HG03575 (cell line): ENCODE data around the gene CDH12.
"Not testable (repeated sequence)": the region's sequence is repeated elsewhere in the genome, so short reads cannot be mapped to it uniquely, and the experiment has no call there.

Experiments used
- ATAC-seq: cut with Tn5 transposase; IDR thresholded peaks from one replicate; pipeline ENCODE4 v1.9.1; 2021; ENCODE audit not compliant: unreplicated experiment, insufficient number of reproducible peaks, low FRiP score; ENCODE audit errors: extremely low read depth

Gene CDH12

DNA sequence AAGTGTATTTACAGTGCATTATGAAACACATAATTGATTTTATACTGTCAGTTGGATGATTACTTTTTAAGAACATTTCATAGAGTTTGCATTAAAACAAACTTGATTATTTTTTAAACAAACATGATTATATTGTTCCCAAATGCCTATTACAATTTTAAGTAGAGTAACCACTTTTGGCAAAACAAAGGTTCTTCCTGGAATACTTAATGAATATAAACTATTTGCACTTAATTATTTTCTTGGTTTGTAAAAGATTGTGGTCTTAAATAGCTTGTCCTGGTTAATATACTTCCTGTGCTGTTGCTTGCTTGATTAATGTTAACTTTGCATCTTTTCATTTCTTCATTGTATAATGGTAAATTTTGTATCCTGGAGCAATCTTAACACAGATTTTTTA, 180.0 kb downstream of the CDH12 start:
- no peak for ATAC-seq

DNA sequence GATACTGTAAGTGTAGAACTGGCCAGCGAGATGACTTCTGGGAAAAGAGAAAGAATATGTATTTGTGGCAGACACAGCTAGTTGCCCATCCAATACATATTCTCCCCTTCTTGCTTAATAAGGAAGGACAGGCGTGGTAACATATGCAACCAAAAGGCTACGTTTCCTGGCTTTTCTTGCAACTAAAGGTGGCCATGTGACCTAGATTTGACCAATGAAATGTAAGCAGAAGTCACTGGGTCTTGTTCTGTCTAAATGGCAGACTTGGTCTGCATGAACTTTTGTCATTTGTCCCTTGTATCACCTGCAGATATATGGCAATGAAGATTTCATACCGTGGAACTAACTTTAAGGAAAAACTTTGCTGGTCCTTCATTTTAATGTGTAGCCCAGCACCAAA, 183.8 kb downstream of the CDH12 start:
- ATAC-seq: no peak

DNA sequence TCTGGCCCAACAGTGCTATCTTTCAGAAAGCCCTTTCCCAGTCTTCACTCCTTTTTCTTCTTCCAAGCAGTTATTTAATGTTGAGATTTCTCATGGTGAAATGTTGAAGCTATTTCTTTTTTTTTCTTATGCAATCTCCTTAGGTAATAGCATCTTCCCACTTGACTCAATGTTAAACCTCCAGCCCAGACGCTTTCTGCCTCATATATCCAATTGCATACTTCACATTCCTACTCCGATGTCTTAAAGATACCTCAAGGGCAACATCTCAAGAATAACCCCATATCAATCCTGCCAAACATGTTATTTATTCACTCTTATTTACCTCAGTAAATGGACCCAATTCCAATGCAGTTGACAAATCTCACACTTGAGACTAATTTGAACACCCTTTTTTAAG, 187.3 kb downstream of the CDH12 start:
- no peak for ATAC-seq

DNA sequence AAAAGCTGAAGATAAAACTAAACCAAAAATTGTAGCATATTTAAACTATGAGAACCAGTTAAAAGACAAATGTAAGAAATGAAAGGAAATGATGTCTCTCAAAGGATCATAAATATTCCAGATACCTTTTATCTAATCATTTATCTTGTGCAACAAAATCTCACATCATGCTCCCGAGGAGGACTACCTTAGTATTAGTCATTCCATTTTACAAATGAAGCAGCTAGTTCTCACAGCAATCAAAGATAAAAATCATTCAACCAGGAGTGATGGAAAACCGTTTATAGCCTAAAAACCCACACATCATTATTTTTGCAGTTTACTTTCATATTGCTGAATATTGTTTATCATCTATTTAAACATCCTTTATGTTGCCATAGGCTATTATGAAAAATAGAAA, 190.0 kb downstream of the CDH12 start:
- no peak for ATAC-seq

DNA sequence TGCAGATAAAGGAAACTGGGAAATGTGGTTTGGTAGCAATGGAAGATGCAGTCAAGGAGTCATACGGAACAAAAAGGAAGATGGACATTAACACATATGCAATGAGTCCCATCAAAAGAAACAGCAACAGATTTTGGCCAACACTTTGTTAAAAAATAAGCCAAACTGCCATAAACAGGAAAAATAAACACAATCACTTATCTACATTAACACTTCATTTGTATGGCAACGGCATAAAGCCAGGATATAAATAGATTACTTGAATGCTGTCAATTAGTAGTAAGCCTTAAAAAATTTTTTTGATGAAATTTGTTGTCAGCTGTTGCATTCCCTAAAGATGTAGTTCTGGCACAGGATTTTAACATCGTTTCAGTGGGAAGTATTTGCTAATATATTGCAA, 190.8 kb downstream of the CDH12 start:
- ATAC-seq: no peak

DNA sequence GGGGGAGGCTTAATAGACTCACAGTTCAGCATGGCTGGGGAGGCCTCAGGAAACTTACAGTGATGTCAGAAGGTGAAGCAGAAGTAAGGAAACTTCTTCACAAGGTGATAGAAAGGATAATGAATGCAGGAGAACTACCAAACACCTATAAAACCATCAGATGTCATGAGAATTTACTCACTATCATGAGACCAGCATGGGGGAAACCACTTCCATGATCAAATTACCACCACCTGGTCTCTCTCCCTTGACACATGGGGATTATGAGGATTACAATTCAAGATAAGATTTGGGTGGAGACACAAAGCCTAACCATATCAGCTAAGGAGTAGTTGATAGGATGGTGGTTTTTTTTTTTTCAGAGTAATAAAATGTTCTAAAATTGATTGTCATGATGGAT, 201.8 kb downstream of the CDH12 start:
- no peak for ATAC-seq

DNA sequence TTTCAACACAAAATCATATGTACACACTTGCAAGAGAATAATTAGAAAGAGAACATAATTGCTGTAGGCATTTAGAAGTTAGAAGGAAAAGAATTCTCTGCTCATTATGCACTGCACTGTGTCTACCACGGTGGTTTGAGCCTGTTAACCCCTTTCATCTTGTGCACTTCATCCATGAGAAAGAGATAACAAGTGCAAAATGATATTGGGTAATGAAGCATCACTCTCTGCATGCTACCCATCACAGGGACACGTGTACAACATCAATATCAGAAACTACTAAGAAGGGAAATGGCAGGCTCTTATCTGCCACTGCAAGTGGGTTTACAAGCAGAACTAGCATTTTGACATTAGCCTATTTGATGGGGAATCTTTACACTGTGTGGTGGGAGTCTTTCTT, 202.6 kb downstream of the CDH12 start:
- no peak for ATAC-seq

DNA sequence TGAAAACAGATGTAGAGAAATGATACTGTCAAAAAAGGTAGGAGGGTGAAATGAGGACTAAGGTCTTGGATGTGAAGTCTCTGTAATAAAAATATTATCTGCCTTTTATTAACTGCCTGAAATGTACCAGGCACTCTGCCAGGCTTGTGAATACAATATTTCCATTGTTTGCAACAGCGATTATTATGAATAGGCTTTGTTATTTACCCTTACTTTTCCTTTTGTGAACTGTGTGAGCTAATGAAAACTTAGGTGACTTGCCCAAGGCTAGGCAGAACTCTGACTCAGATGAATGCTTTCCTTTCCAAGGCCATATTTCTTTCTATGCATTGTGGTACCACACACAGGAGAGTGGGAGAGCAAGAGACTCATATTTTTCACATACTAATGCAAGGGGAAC, 204.1 kb downstream of the CDH12 start:
- no peak for ATAC-seq

DNA sequence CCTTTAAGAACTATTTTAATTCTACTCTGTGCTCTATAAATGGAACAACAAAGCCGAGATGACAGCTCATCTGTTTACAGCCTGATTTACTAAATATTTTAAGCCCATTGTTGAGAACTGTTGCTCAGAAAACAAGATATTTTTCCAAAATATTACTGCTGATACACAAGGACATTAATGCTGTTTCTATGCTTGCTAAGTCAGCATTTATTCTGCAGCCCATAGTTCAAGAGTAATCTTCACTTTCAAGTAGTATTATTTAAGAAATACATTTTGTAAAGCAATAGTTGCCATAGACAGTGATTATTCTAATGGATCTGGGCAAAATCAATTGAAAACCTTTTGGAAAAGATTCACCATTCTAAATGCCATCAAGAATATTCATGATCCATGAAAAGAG, 208.3 kb downstream of the CDH12 start:
- no peak for ATAC-seq

DNA sequence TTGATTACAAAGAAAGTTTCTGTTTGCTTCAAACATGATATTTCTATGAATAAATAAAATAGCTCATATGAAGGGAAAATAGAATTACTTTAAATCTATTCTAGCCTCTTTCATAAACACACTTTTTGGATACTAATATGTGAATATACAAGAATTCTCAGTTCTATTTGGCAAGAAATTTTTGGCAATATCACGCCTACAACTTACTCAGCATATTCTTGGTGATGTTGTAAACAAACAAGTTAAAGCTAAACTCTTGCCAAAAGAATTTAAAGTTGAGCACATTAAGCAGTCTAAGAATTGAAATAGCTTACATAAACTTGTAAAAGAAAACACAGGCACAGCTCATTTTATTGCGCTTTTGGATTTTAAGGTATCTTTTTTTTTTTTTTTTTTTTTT, 209.8 kb downstream of the CDH12 start:
- ATAC-seq: no peak

DNA sequence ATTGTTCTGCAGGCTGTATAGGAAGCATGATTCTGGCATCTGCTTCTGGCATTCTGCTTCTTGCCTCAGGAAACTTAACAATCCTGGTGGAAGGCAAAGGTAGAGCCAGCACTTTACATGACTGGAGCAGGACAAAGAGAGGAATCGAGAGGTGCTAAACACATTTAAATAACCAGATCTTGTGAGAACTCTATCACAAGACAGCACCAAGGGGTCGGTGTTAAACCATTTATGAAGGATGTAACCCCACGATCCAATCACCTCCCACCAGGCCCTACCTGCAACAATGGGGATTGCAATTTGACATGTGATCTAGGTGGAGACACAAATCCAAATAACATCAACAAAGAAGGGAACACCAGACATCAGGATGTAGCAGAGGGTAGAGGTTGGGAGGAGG, 221.5 kb downstream of the CDH12 start:
- no peak for ATAC-seq

DNA sequence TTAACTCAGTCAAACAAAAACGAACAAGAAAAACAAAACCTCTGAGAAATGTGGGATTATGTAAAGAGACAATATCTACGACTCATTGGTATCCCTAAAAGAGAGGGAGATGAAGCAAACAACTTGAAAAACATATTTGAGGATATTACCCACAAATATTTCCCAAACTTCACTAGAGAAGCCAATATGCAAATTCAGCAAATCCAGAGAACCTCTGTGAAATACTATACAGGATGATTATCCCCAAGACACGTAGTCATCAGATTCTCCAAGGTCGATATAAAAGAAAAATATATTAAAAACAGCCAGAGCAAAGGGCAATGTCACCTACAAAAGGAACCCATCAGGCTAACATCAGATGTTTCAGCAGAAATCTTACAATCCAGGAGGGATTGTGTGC, 226.1 kb downstream of the CDH12 start:
- ATAC-seq: no peak

DNA sequence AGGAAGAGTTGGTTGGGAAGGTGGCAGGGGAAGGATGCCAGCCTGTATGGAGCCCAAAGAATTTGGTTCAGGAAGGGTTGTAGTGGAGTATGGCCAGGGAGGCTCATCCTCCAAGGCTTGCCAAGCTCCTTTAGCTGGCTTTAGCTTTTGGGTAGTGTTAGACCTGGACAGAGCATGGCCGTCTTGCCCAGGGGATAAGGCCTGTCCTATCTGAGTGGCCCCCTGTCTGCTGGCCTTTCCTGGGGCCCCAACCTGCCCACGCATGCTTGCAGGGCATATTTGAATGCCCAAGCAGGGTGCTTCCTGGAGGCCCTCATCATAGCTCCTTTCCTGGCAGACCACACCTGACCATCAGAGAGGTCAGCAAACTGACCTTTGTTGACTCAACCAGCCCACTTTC, 227.7 kb downstream of the CDH12 start:
- ATAC-seq: no peak

DNA sequence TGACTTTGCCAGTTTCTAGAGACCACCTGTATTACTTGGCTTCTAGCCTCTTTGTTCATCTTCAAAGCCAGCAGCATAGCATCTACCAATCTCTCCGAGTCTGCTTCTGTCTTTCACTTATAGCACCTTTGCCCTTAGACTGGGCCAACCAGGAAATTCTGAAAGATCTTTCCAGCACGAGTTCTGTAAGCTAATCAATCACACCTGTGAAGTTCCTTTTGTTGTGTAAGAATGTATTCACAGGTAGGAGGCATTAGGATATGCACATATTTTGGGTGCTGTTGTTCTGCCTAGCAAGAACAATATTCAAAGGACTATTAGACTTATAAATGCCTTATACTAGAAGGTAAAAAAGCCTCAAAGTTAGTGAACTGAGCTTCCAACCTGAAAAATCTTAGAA, 232.1 kb downstream of the CDH12 start:
- no peak for ATAC-seq

DNA sequence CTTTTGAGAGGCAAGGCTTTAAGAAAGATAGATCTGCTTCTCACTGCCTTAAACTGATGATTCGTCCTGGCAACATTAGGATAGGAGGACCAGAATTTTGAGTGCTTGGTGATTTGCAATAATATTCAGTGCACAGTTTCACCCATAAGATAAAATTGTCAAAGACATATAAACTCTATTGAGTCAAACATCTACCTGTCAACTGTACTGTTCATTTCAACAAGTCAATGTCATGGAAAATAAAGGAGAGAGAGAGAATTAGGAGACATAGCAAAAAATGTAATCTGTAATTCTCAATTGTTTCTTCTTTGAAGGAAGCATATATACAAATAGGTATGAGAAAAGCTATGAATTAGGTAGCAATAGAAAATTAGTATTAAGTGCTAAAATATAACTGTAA, 237.2 kb downstream of the CDH12 start:
- ATAC-seq: no peak

DNA sequence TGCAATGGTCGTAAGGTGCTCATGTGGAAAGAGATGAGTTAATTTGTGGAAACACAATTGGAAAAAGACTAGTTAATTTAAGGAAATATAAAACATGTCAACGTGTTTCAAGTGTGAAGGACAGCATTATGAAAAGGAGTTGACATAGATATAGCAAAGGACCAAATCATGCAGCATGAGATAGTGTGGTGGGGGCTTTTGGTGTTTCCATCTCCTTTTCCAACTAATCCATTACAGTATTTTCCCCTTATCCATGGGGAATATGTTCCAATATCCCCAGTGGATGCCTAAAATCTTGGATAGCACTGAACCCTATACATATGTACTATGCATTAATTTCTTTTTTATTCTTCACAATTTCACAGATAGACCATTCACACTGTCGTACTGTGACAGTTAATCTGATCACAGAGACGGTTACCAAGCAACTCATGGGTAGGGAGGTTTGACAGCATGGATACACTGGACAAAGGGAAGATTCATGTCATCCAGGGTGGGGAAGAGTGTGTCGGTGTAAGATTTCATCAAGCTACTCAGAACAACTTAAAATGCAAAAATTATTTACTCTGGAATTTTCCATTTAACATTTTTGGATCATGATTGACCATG, 238.6 kb downstream of the CDH12 start:
- ATAC-seq: no peak

DNA sequence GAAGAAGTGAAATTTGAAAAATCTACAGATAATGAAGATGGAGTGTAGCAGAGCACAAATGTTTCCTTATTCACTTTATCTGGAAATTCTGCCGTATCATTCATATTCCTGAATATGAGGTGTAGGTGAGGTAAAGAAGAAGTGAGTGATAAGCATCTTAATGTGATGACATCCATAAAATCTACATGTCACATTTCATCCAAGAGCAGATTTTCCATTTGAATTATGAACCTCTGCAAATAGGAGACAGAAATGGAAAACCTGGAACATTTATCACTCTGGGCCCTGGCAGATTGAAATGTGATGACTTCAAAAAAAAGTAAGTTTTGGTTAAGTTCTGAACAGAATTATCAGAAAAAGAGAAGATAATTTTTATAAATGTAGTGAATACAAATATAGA, 240.2 kb downstream of the CDH12 start:
- ATAC-seq: no peak

DNA sequence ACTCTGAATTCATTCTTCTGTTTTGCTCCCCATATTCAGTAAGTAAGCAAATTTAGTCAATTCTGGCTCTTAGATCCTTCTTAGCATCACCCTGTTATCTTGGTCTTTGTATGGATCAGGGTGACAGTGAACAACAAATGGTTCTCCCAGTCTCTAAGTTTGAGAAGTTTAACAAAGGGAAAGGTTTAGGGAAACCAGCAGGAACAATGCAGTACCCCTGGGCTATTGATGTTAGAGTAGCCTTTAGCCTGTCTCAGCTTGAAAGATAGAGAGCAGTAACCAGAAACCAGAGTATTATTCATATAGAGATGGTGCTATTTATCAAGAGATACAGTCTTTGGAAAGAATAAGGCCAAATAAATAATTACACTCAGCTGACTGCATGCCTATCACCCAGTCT, 241.8 kb downstream of the CDH12 start:
- ATAC-seq: no peak

DNA sequence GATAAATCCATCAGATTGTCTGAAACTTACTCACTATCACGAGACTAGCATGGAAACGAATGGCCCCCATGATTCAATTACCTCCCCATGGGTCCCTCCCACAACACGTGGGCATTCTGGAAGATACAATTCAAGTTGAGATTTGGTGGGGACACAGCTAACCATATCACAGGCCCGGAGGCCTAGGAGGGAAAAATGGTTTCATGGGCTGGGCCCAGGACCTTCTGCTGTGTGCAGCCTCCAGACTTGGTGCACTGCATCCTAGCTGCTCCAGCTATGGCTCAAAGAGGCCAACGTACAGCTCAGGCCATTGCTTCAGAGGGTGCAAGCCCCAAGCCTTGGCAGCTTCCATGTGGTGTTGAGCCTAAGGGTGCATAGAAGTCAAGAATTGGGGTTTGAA, 245.6 kb downstream of the CDH12 start:
- ATAC-seq: not testable (repeated sequence)

DNA sequence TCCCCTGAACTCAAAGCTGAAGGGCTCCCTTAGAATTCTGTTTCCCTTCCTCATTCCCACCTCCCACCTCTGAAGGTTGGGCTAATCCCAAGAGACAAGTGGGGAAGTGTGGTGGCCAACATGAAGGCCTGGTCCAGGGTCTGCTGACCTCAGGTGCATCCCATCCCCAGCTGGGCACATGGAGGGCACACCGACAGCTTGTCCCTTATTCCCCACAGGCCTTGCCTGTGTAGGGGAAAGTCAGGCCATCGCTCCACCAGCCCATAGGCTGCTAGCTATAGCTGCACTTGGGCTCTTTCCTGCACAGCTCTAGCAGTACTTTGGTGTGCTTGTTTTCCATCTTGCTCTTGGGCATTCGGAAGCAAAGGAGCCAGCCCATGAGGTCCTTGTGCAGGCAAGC, 247.7 kb downstream of the CDH12 start:
- no peak for ATAC-seq

DNA sequence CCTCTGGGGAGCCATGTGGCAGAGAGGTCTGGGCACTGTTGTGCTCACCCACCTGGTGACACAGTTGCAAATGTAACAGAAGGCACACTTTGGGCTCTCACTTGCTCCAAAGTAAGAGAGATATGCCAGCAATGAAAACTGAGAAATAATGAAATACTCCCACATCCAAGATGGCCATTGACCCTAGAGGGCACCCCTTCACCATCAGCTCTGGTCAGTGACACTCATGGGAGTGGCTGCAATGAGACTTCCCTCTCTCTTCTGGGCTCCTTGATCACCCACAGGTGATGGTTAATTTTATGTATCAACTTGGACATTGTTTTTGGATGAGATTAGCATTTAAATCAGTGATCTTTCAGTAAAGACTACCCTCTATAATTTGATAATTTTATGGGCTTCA, 248.4 kb downstream of the CDH12 start:
- ATAC-seq: no peak

DNA sequence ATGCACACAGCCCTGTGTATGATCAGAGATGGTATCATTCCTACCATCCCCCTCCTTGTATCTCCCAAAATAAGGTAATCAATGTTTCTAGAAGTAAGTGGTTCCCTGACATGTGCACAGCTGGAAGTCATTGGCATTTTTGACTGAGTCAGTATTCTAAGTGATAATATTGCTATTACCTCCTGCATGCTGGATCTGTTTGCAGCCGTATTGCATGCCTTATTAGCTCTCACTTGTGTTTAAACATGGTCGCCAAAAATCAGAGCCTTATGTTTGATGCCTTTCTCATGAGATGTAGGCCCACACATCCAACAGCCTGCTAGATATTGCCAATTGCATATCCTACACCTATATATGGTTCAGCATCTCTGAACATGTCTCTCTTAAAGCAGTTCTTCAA, 254.3 kb downstream of the CDH12 start:
- no peak for ATAC-seq
